ENCODE results near the gene CGB5. TPM values are rescaled to one million over a fixed set of nuclear protein-coding genes. Genes with fewer than 3 reads are reported as not detected.
"Not testable (repeated sequence)": the region's sequence is repeated elsewhere in the genome, so short reads cannot be mapped to it uniquely, and the experiment has no call there.

Gene CGB5
- total RNA-seq, 1 donor from 2014 or later, result not detected

DNA sequence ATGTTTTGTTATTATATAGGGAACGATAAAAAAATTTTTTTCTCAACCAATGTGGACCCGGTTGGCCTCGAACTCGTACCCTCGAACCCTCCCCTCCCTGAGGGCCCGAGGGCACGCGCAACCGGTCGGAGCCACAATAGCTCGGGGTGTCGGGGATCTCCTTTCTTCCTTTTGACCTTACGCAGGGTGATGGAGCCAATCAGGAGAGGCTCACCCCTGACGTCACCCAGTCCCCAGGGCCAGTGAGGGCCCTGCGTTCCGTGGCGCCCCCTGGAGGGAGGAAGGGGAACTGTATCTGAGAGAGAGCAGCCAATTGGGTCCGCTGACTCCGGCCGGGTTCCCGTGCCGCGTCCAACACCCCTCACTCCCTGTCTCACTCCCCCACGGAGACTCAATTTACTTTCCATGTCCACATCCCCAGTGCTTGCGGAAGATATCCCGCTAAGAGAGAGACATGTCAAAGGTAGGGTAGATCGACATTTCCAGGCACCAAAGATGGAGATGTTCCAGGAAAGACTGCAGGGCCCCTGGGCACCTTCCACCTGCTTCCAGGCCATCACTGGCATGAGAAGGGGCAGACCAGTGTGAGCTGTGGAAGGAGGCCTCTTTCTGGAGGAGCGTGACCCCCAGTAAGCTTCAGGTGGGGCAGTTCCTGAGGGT is 11.9 kb upstream of the CGB5 start, which contains the start of gene CGB2:
Gene CGB2 (plus strand): TSS at position 249 of the 660 bp plus-strand sequence. CDS start 206 bp downstream, at position 455.
- not testable (repeated sequence) for H3K4me1 Mint-ChIP-seq (ENCODE audit: low read depth, unreplicated experiment); H3K36me3 Mint-ChIP-seq (ENCODE audit: unreplicated experiment); H3K4me3 Mint-ChIP-seq (ENCODE audit: unreplicated experiment); DNase-seq; H3K27ac Mint-ChIP-seq (ENCODE audit: unreplicated experiment); H3K27me3 Mint-ChIP-seq (ENCODE audit: unreplicated experiment); H3K9me3 Mint-ChIP-seq (ENCODE audit: unreplicated experiment)
- TF ChIP-seq, protein P1, sequence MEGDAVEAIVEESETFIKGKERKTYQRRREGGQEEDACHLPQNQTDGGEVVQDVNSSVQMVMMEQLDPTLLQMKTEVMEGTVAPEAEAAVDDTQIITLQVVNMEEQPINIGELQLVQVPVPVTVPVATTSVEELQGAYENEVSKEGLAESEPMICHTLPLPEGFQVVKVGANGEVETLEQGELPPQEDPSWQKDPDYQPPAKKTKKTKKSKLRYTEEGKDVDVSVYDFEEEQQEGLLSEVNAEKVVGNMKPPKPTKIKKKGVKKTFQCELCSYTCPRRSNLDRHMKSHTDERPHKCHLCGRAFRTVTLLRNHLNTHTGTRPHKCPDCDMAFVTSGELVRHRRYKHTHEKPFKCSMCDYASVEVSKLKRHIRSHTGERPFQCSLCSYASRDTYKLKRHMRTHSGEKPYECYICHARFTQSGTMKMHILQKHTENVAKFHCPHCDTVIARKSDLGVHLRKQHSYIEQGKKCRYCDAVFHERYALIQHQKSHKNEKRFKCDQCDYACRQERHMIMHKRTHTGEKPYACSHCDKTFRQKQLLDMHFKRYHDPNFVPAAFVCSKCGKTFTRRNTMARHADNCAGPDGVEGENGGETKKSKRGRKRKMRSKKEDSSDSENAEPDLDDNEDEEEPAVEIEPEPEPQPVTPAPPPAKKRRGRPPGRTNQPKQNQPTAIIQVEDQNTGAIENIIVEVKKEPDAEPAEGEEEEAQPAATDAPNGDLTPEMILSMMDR (IDR thresholded peaks at IDR 0.05; ENCODE audit: partially characterized antibody, unreplicated experiment), result peak; percentile 54

- not testable (repeated sequence) for DNase-seq; H3K27ac Mint-ChIP-seq (ENCODE audit: unreplicated experiment); H3K27me3 Mint-ChIP-seq (ENCODE audit: unreplicated experiment); H3K4me1 Mint-ChIP-seq (ENCODE audit: low read depth, unreplicated experiment); H3K9me3 Mint-ChIP-seq (ENCODE audit: unreplicated experiment); H3K4me3 Mint-ChIP-seq (ENCODE audit: unreplicated experiment); H3K36me3 Mint-ChIP-seq (ENCODE audit: unreplicated experiment)
- TF ChIP-seq, protein P1 (IDR thresholded peaks at IDR 0.05; ENCODE audit: partially characterized antibody, unreplicated experiment), result peak; percentile 56
Observed at GRCh38 chr19:49036815-49037214, 6.8 kb upstream of the CGB5 start, which contains the start of gene CGB1. Gene CGB1, minus strand, starts transcription at chr19:49036895. Its CDS starts 184 bp downstream, at chr19:49036711.

DNA sequence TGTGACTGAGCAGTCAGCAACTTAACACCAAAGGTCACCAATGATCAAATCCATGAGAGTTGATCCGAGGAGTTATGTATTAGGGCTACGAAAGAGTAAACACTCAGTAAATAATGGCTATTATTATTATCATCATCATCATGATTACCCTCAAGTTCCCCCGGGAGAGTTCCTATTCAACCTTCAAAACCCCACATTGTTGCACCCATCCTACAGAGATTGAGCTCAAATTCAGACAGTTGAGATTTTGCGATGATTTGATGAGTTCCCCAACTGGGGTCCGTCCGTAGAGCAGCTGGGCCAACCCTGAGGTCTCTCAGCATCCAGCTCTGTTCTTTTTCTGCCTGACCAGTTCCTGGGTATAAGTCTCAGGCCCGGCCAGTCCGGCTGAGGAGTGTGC is 5.5 kb upstream of the CGB5 start:
- not testable (repeated sequence) for H3K36me3 Mint-ChIP-seq (ENCODE audit: unreplicated experiment); H3K4me1 Mint-ChIP-seq (ENCODE audit: low read depth, unreplicated experiment); H3K9me3 Mint-ChIP-seq (ENCODE audit: unreplicated experiment); DNase-seq; H3K27me3 Mint-ChIP-seq (ENCODE audit: unreplicated experiment); H3K4me3 Mint-ChIP-seq (ENCODE audit: unreplicated experiment); H3K27ac Mint-ChIP-seq (ENCODE audit: unreplicated experiment)

DNA sequence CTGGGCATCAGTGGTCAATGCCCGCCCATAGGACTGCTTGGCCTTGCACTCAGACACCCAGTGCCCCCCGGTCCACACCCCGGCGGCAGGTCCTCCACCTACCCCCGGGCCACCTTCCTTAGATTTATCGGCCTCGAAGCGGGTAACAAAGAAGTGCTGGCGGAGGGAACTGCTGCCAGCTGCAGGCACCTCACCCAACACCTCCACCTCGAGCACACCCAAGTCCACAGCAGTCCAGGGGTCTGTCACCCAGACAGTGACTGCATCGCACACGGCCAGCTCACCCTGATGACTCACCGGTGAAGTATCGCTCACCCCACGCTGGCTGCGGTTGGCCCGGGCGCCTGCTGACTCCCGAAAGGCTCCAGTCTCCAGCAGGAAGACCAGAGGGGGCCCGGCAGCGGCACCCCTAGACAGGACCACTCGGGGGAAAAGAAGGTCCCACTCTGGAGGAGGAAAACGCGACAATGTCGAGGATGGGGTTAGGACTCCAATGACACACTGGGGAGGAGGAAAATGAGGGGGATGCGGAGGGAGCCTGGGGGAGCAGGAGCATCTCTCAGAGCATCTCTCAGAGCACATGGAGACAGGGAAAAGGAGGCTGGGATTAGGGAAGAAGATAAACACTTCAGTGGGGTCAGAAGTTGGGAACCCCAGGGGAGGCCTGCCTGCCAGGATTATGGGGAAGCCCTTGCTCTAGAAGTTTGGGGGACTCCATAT is 4.9 kb upstream of the CGB5 start:
- not testable (repeated sequence) for H3K27me3 Mint-ChIP-seq (ENCODE audit: unreplicated experiment); H3K36me3 Mint-ChIP-seq (ENCODE audit: unreplicated experiment); H3K9me3 Mint-ChIP-seq (ENCODE audit: unreplicated experiment); H3K4me1 Mint-ChIP-seq (ENCODE audit: low read depth, unreplicated experiment); DNase-seq; H3K4me3 Mint-ChIP-seq (ENCODE audit: unreplicated experiment); H3K27ac Mint-ChIP-seq (ENCODE audit: unreplicated experiment)

GRCh38 chr19:49039736-49040135 is 3.9 kb upstream of the CGB5 start:
- not testable (repeated sequence) for H3K27ac Mint-ChIP-seq (ENCODE audit: unreplicated experiment); H3K27me3 Mint-ChIP-seq (ENCODE audit: unreplicated experiment); DNase-seq; H3K4me3 Mint-ChIP-seq (ENCODE audit: unreplicated experiment); H3K9me3 Mint-ChIP-seq (ENCODE audit: unreplicated experiment); H3K4me1 Mint-ChIP-seq (ENCODE audit: low read depth, unreplicated experiment); H3K36me3 Mint-ChIP-seq (ENCODE audit: unreplicated experiment)

- H3K4me1 Mint-ChIP-seq (ENCODE audit: low read depth, unreplicated experiment), result no peaks in the 10 kb centered on the region
- TF ChIP-seq, protein P1 (IDR thresholded peaks at IDR 0.05; ENCODE audit: partially characterized antibody, unreplicated experiment), result no peak
- no peak overlapping the region for H3K27ac Mint-ChIP-seq (ENCODE audit: unreplicated experiment)
- H3K36me3 Mint-ChIP-seq (ENCODE audit: unreplicated experiment), result peaks cover 3% of the 10 kb centered on the region
- DNase-seq, result no peak
- H3K4me3 Mint-ChIP-seq (ENCODE audit: unreplicated experiment), result no peak overlapping the region
- peaks cover 3% of the 10 kb centered on the region for H3K9me3 Mint-ChIP-seq (ENCODE audit: unreplicated experiment)
- no peaks in the 10 kb centered on the region for H3K27me3 Mint-ChIP-seq (ENCODE audit: unreplicated experiment)
Observed at GRCh38 chr19:49042177-49042576, 1.5 kb upstream of the CGB5 start.

- not testable (repeated sequence) for H3K27ac Mint-ChIP-seq (ENCODE audit: unreplicated experiment); H3K36me3 Mint-ChIP-seq (ENCODE audit: unreplicated experiment); H3K27me3 Mint-ChIP-seq (ENCODE audit: unreplicated experiment); DNase-seq; H3K9me3 Mint-ChIP-seq (ENCODE audit: unreplicated experiment); H3K4me1 Mint-ChIP-seq (ENCODE audit: low read depth, unreplicated experiment); H3K4me3 Mint-ChIP-seq (ENCODE audit: unreplicated experiment)
Observed at GRCh38 chr19:49042666-49043065, 982 bp upstream of the CGB5 start.

DNA sequence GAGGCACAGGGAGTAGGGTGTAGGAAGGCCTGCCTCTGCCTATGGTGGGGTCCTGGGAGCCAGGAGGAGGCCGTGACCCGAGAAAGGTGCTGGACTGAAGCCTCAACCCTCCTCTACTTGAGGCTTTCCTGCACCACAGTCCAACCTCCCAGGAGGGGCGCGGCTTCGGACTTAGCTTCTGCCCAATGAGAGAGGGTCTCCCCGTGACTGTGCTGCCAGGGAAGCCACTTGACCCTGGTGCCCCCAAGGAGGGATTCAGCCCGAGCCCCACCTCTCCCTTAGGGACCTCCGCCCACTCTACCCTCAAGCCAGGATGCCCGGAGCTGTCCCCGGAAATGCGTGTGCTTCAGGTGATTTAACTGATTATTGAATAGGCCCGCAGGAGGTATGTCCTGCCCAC is 5.4 kb downstream of the CGB5 start, which contains the start of gene CGB8:
Gene CGB8 (minus strand): TSS at position 101 of the 400 bp plus-strand sequence. CDS start 372 bp downstream, outside the sequence.
- H3K4me1 Mint-ChIP-seq (ENCODE audit: low read depth, unreplicated experiment); H3K9me3 Mint-ChIP-seq (ENCODE audit: unreplicated experiment); H3K27me3 Mint-ChIP-seq (ENCODE audit: unreplicated experiment); H3K36me3 Mint-ChIP-seq (ENCODE audit: unreplicated experiment); DNase-seq; H3K4me3 Mint-ChIP-seq (ENCODE audit: unreplicated experiment): not testable (repeated sequence)
- H3K27ac Mint-ChIP-seq (ENCODE audit: unreplicated experiment), result peak within 1 kb of the TSS; percentile 25

DNA sequence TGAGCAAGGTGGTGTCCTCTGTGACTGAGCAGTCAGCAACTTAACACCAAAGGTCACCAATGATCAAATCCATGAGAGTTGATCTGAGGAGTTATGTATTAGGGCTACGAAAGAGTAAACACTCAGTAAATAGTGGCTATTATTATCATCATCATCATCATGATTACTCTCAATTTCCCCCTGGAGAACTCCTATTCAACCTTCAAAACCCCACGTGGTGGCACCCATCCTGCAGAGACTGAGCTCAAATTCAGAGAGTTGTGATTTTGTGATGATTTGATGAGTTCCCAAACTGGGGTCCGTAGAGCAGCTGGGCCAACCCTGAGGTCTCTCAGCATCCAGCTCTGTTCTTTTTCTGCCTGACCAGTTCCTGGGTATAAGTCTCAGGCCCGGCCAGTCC is 6.2 kb downstream of the CGB5 start:
- H3K36me3 Mint-ChIP-seq (ENCODE audit: unreplicated experiment); H3K4me3 Mint-ChIP-seq (ENCODE audit: unreplicated experiment); H3K4me1 Mint-ChIP-seq (ENCODE audit: low read depth, unreplicated experiment); H3K9me3 Mint-ChIP-seq (ENCODE audit: unreplicated experiment); DNase-seq; H3K27me3 Mint-ChIP-seq (ENCODE audit: unreplicated experiment): not testable (repeated sequence)
- peak overlapping the region; percentile 25 for H3K27ac Mint-ChIP-seq (ENCODE audit: unreplicated experiment)

All from glutamatergic neuron (in vitro differentiated cells).